Activated T-helper 1 cell treated with anti-CD3 and anti-CD28 coated beads, Interleukin-12 subunit alpha, Interleukin-12 subunit beta, Interleukin-2, Interleukin-4 antibody, amounts not matched to agents 30 ng/mL and 10 ng/mL and 1 ng/mL, durations not matched to agents 14 hours and 24 hours and 36 hours (primary cell): ENCODE data around the gene PDZK1. TPM values are rescaled to one million over a fixed set of nuclear protein-coding genes. Genes with fewer than 3 reads are reported as not detected.
"Not testable (repeated sequence)": the region's sequence is repeated elsewhere in the genome, so short reads cannot be mapped to it uniquely, and the experiment has no call there.

ENCODE experiments used
- DNase-seq: peaks from one replicate; pipeline ENCODE4 v3.0.0; 2021; ENCODE audit warnings: low spot score
- H3K27ac Mint-ChIP-seq: one replicate; pipeline ENCODE4 v1.8.0; 2021; ENCODE audit warnings: mild to moderate bottlenecking, mixed read lengths
- H3K27me3 Mint-ChIP-seq: one replicate; pipeline ENCODE4 v1.8.0; 2022; ENCODE audit warnings: mild to moderate bottlenecking, moderate library complexity, mixed read lengths; ENCODE audit not compliant: insufficient read depth
- H3K36me3 Mint-ChIP-seq: one replicate; pipeline ENCODE4 v1.8.0; 2021; ENCODE audit warnings: low read depth, mixed read lengths
- H3K4me1 Mint-ChIP-seq: one replicate; pipeline ENCODE4 v1.8.0; 2021; ENCODE audit warnings: low read depth, mixed read lengths
- H3K4me3 Mint-ChIP-seq: one replicate; pipeline ENCODE4 v1.8.0; 2021; ENCODE audit warnings: mild to moderate bottlenecking, moderate library complexity, mixed read lengths
- H3K9me3 Mint-ChIP-seq: one replicate; pipeline ENCODE4 v1.8.0; 2021; ENCODE audit warnings: mixed read lengths
- intact Hi-C: fragments of 100-400 bp; cut with micrococcal nuclease; formaldehyde crosslinking; loops from one replicate; pipeline ENCODE4 v1.15.1; 2024
- total RNA-seq: library from RNA; stranded (reverse); gene quantifications from 2 replicates; pipeline ENCODE4 v1.2.3, GENCODE V29; 2022

Gene PDZK1
- total RNA-seq = 0.18 TPM in 1 of 2 replicates, not detected in the other

DNA sequence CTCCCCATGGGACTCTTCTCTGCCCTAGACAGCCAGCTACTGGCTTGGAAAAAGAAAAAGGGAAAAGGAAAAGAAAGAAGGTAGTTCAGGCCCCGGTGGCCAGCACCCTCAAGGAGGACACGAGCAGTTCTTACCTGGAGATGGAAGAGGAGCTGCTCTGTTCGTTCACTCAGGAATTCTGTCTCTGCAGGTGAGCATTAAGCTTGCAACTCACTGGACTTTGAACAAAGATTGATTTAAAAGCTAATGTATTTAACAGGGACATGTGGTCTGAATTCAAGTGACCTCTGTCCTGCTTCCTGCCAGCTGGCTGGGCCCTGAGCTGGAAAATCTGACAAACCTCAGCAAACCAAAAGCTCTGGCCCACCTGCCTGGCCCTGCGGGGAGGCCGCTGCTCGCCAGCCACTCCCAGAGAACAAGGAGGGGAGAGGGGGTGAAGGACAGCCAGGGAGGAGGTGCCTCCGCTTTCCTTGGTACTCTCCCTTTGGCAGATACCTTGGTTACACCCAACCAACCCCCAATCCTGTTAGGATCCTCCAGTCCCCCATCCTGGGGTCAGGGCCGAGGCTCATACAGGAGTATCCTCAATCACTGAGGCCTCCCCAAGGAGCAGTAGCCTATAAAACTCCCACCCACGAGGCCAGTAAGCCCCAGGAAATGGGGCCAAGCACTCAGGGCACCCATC lies at the start of gene PDZK1:
Gene PDZK1 (minus strand): TSS at position 186 of the 685 bp plus-strand sequence. CDS start 19,347 bp downstream, outside the sequence.
- no peak for DNase-seq
- peaks cover 25% of the 10 kb centered on the region for H3K27me3 Mint-ChIP-seq
- H3K36me3 Mint-ChIP-seq = no peaks in the 10 kb centered on the region
- no peak within 1 kb of the TSS for H3K4me3 Mint-ChIP-seq
- H3K9me3 Mint-ChIP-seq = no peaks in the 10 kb centered on the region
- peaks cover 5% of the 10 kb centered on the region for H3K4me1 Mint-ChIP-seq
- no peak within 1 kb of the TSS for H3K27ac Mint-ChIP-seq
- intact Hi-C loops = no loop called here

GRCh38 chr1:145751491-145752037 lies 44.4 kb upstream of the PDZK1 start:
- peaks cover 45% of the 10 kb centered on the region for H3K36me3 Mint-ChIP-seq
- intact Hi-C loops = loop anchor here (5.0 kb wide), 1 partner anchor 41 kb away; no protein-coding TSS in a partner anchor
- H3K9me3 Mint-ChIP-seq = no peaks in the 10 kb centered on the region
- H3K4me3 Mint-ChIP-seq = no peak overlapping the region
- H3K27me3 Mint-ChIP-seq = no peaks in the 10 kb centered on the region
- peaks cover 7% of the 10 kb centered on the region for H3K4me1 Mint-ChIP-seq
- no peak overlapping the region for H3K27ac Mint-ChIP-seq
- no peak for DNase-seq

DNA sequence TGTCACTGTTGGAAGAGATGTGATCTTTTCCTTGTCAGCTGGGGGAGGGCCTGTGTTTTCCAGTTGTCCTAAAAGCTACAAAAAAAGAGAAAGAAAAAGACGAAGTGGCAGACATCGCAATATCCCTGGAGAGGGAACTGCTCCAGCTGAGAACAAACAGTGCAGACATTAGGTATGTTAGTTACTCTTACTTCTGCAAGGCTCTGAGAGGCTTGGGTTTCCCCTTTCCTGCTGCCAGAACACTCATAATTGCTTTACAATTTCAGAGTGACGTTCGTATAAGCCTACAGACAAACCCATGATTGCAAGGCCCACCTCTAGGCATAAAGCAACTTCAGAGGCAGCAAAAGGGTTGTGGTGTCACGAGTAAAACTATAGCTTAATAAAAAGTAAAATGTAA lies 43.3 kb upstream of the PDZK1 start:
- no peak for DNase-seq
- peaks cover 40% of the 10 kb centered on the region for H3K36me3 Mint-ChIP-seq
- no peaks in the 10 kb centered on the region for H3K9me3 Mint-ChIP-seq
- intact Hi-C loops = loop anchor here (5.0 kb wide), 1 partner anchor 42 kb away; no protein-coding TSS in a partner anchor
- no peaks in the 10 kb centered on the region for H3K27me3 Mint-ChIP-seq
- H3K4me3 Mint-ChIP-seq = no peak overlapping the region
- H3K27ac Mint-ChIP-seq = no peak overlapping the region
- peaks cover 7% of the 10 kb centered on the region for H3K4me1 Mint-ChIP-seq

DNA sequence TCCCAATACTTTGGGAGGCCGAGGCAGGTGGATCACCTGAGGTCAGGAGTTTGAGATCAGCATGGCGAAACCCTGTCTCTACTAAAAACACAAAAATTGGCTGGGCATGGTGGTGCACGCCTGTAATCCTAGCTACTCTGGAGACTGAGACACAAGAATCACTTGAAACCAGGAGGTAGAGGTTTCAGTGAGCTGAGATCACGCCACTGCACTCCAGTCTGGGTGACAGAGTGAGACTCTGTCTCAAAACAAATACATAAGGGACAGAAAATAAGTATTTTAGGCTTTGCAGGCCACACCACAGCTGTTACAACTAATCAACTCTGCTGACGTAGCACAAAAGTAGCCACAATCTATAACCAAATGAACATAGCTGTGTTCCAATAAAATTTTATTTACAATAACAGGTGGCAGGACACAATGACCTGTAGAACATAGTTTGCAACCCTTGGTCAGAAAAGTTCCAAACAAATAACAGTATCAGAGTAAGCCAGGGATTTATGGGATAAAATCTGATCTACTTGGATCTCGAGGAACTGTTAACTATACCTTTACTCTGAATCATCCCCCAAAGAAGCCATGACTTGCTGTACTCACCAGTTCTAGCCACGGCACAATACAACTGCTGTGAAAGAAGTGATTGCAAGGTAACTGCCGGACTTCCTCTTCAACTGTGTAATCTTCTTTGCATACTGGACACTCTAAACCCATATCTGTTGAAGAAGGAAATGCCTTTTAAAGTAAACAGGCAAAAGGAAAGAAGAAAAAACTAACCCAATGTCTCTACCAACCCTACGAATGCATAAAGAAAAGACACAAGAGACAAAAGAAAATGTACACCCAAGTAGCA lies 40.5 kb upstream of the PDZK1 start:
- Mint-ChIP-seq H3K27me3 (no peaks in the 10 kb centered on the region), H3K4me1 (peaks cover 7% of the 10 kb centered on the region), H3K27ac (no peak overlapping the region), H3K4me3 (no peak overlapping the region), H3K9me3 (no peaks in the 10 kb centered on the region), H3K36me3 (peaks cover 50% of the 10 kb centered on the region)
- DNase-seq = no peak
- intact Hi-C loops = no loop called here

DNA sequence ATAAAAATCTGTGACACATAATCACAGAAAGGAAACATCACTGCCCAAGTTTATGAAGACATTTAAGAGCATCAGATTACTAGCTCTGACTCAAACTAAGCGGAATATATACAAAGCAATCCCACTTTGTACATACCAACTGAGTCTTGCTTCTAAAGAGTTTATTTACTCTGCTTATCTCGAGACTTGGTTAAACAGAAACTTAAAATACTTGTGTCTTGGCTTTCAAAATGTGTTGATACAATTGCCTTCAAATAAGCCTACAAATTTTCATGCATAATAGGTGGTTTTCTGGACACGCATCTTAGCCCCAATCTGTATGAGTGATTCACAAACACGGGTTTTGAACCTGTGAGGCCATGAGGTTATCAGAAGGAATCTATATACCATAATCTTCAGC lies 33.1 kb upstream of the PDZK1 start:
- no peak for DNase-seq
- no peaks in the 10 kb centered on the region for H3K27me3 Mint-ChIP-seq

DNA sequence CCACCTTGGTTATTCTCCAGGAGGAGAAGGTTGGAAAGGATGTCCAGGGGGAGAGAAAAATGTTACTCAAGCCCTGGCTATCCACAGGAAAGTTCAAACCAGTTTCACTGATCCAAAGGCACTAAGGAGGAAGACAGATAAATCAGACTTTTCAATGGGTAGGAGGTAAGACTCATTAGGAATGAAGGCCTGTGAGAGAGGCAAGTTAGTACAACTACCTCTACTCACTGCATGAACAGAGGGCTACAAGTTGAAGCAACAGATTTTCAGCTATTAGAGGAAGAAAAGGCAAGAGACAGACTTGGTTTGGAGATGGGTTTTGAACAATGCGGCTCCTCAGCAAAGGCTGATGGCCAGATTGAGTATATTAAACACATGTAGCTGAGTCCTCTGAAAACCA lies 29.0 kb upstream of the PDZK1 start:
- no peak for DNase-seq
- Mint-ChIP-seq H3K4me3 (no peak overlapping the region), H3K9me3 (no peaks in the 10 kb centered on the region), H3K36me3 (peaks cover 4% of the 10 kb centered on the region), H3K27ac (no peak overlapping the region), H3K27me3 (peaks cover 2% of the 10 kb centered on the region), H3K4me1 (no peaks in the 10 kb centered on the region)
- intact Hi-C loops = no loop called here

More for the DNA sequence above, 33.1 kb upstream of the PDZK1 start:
- Mint-ChIP-seq H3K9me3 (no peaks in the 10 kb centered on the region), H3K4me1 (no peaks in the 10 kb centered on the region), H3K4me3 (no peak overlapping the region), H3K27ac (no peak overlapping the region), H3K36me3 (peaks cover 29% of the 10 kb centered on the region)
- intact Hi-C loops = no loop called here

GRCh38 chr1:145730900-145731299 lies 23.7 kb upstream of the PDZK1 start:
- Mint-ChIP-seq H3K4me3 (no peak overlapping the region), H3K9me3 (no peaks in the 10 kb centered on the region), H3K4me1 (no peaks in the 10 kb centered on the region), H3K36me3 (peaks cover 1% of the 10 kb centered on the region), H3K27me3 (peaks cover 2% of the 10 kb centered on the region), H3K27ac (no peak overlapping the region)
- intact Hi-C loops = no loop called here
- no peak for DNase-seq

DNA sequence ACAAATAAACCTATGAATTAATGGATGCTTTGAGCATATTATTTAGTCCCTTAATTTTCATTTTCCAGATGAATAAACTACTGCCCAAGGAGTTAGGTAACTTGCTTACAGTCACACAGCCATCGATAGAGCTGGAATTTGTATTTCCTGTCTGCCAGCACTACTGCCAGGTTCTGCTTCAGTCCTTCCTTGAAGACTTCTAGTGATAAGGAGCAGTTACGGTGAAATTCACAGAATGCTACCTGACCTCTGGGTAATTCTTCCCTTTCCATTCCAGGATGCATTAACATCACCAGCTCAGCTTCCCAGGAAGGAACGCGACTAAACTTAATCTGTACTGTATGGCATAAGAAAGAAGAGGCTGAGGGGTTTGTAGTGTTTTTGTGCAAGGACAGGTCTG lies 23.3 kb upstream of the PDZK1 start:
- Mint-ChIP-seq H3K4me1 (no peaks in the 10 kb centered on the region), H3K4me3 (no peak overlapping the region), H3K9me3 (no peaks in the 10 kb centered on the region), H3K36me3 (peaks cover 1% of the 10 kb centered on the region), H3K27ac (no peak overlapping the region), H3K27me3 (peaks cover 2% of the 10 kb centered on the region)
- no peak for DNase-seq
- intact Hi-C loops = no loop called here

DNA sequence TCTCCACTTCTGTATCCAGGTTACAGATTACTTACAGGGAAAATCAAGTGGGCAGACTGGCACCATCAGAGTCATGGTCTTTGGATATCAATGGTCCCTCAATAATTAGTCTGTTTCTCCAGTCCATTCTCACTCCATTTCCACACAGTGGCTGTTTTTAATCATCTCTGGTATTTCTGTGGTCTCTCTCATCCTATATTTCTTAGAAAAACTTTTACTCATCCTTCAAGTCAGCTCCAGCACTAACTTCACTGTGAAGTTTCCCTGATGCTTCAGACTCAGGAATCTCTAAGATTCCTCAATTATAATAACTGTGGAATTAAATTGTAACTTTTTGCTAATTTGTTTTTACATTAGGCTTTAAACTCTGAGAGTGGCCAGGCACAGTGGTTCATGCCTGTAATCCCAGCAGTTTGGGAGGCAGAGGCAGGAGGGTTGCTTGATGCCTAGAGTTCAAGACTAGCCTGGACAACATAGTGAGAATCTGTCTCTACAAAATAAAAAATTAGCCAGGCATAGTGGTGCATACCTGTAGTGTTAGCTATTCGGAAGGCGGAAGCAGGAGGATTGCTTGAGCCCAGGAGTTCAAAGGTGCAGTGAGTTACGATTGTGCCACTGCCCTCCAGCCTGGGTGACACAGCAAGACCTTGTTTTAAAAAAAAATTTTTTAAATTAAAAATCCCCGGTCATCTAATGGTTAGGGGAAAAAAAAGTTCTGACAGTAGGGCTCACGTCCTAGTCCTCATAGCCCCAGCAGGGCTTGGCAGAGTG lies 22.7 kb upstream of the PDZK1 start:
- H3K36me3 Mint-ChIP-seq = peaks cover 1% of the 10 kb centered on the region
- H3K27ac Mint-ChIP-seq = no peak overlapping the region
- peaks cover 2% of the 10 kb centered on the region for H3K27me3 Mint-ChIP-seq
- no peaks in the 10 kb centered on the region for H3K4me1 Mint-ChIP-seq
- no peaks in the 10 kb centered on the region for H3K9me3 Mint-ChIP-seq
- no peak overlapping the region for H3K4me3 Mint-ChIP-seq
- no peak for DNase-seq
- intact Hi-C loops = no loop called here

DNA sequence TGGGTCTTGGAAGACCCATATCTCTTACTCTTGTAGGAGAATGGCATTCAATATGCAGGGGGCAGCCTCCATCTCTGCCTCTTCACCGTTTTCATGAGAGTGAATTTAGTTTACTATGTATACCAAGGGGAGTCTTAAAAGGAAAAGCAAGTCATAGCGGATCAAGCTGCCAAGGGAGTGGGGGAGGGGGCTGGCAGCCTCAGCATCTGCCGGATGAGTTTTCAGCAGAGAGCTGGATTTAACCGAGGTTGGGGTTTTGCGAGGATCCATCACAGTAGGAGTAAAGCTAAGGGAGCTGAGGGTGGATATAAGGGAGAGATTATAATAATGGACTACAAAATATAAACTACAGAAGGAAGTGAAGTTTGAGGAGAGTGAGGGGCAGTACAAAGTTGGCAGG lies 22.0 kb upstream of the PDZK1 start:
- Mint-ChIP-seq H3K4me3 (no peak overlapping the region), H3K27ac (no peak overlapping the region), H3K4me1 (no peaks in the 10 kb centered on the region), H3K27me3 (peaks cover 2% of the 10 kb centered on the region), H3K9me3 (no peaks in the 10 kb centered on the region), H3K36me3 (peaks cover 1% of the 10 kb centered on the region)
- DNase-seq = no peak
- intact Hi-C loops = no loop called here

DNA sequence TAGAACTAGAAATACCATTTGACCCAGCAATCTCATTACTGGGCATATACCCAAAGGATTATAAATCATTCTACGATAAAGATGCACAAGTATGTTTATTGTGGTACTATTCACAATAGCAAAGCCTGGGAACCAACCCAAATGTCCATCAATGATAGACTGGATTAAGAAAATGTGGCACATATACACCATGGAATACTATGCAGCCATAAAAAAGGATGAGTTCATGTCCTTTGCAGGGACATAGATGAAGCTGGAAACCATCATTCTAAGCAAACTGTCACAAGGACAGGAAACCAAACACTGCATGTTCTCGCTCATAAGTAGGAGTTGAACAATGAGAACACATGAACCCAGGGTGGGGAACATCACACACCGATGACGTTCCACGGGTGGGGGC lies 19.0 kb upstream of the PDZK1 start:
- intact Hi-C loops, H3K4me3 Mint-ChIP-seq, H3K9me3 Mint-ChIP-seq, H3K36me3 Mint-ChIP-seq, DNase-seq, H3K4me1 Mint-ChIP-seq, H3K27ac Mint-ChIP-seq: not testable (repeated sequence)
- peaks cover 14% of the 10 kb centered on the region for H3K27me3 Mint-ChIP-seq

DNA sequence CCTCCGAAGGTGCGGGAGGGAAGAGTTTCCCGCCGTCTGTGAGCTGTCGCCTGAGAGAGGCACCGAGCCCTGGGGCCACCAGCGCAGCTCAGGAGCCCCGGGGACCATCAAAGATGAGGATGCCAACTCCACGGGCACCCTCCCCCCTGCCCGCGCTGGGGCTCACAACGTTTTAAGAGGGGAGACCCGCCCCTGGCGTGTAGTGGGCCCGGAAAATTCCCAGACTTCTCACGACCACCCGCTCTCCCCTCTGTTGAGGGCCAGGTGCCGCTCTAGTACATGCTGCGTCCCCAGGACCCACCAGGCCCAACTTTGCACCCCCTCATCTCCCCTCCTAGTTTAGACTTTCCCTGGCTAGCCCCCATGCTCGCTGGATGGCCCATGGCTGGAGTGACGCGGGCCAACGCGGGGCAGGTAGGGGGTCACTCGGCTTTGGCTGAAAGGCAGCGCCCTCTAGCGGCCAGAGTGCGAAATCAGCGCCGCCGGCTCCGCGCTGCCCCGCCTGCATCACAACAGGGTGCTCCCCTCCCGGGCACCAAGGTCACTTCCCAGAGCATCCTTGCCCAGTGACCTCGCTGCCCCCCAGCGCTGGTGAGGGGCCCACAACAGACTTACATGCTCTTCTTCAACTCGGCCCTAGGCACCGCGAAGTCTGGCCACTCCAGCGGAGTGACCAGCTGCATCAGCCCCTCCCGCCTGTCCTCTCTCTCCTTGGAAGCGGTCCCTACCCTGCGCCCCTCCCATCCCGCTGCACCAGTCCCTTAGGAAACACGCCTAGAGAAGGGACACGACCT lies 13.9 kb upstream of the PDZK1 start:
- no peaks in the 10 kb centered on the region for H3K9me3 Mint-ChIP-seq
- peaks cover 23% of the 10 kb centered on the region for H3K4me1 Mint-ChIP-seq
- H3K27me3 Mint-ChIP-seq = peaks cover 25% of the 10 kb centered on the region
- no peak overlapping the region for H3K27ac Mint-ChIP-seq
- H3K4me3 Mint-ChIP-seq = peak overlapping the region; percentile 72
- intact Hi-C loops = loop anchor here (5.0 kb wide), 2 partner anchors 101 to 124 kb away; partner anchors contain the start of genes POLR3C and RNF115
- DNase-seq = peak; percentile 62
- no peaks in the 10 kb centered on the region for H3K36me3 Mint-ChIP-seq
